Panc1 (cell line): ENCODE measurements around the gene TNRC18. TPM values are rescaled to one million over a fixed set of nuclear protein-coding genes. Genes with fewer than 3 reads are reported as not detected.
A peak's percentile ranks its signal among the peaks of the same experiment; 100 is the strongest.

Source experiments
- ATAC-seq: fragments of 200-7000 bp; cut with Tn5 transposase; 2 replicates; pipeline ENCODE4 v1.9.1; 2020; ENCODE audit warnings: mild to moderate bottlenecking, moderate library complexity
- BruUV-seq: library from RNA; stranded (reverse); fragments of 400-500 nt; replicated peaks from 2 replicates; lab custom pipeline; 2021; lab: Mats Ljungman, UMichigan
- CTCF ChIA-PET: fragments of 300-600 bp; sonication (Branson Sonifier 250); formaldehyde crosslinking; loops from one replicate; lab custom pipeline; 2022; ENCODE audit warnings: antibody characterized with exemption; lab: Charles Lee
- POLR2A ChIA-PET: fragments of 300-600 bp; sonication (Branson Sonifier 250); formaldehyde crosslinking; loops from one replicate; lab custom pipeline; 2022; ENCODE audit warnings: antibody characterized with exemption; lab: Charles Lee
- DNase-seq: peaks from one replicate; pipeline ENCODE4 v3.0.0-alpha.2; 2010; ENCODE audit warnings: low read depth, low spot score
- H3K27ac ChIP-seq: 2 replicates; pipeline ENCODE4 v1.5.1; 2011; ENCODE audit warnings: mild to moderate bottlenecking, low read length, inconsistent platforms
- H3K27me3 ChIP-seq: fragments of 200-500 bp; sonication (Bioruptor generic); 2 replicates; pipeline ENCODE4 v1.6.0; 2014; ENCODE audit warnings: low read length, inconsistent platforms; ENCODE audit not compliant: control insufficient read depth, insufficient read depth
- H3K36me3 ChIP-seq: fragments of 200-500 bp; sonication (Bioruptor generic); 2 replicates; pipeline ENCODE4 v1.5.1; 2014; ENCODE audit warnings: inconsistent platforms, mild to moderate bottlenecking, low read length, moderate library complexity; ENCODE audit not compliant: control insufficient read depth, insufficient read depth
- H3K4me1 ChIP-seq: 2 replicates; pipeline ENCODE4 v1.5.1; 2011; ENCODE audit warnings: inconsistent platforms, mild to moderate bottlenecking, low read length, moderate library complexity; ENCODE audit not compliant: control insufficient read depth, insufficient read depth
- H3K4me3 ChIP-seq, 2 experiments: 2 replicates each; pipeline ENCODE4 v1.5.1; 2011 to 2012; ENCODE audit warnings: low read depth in 2 of 2, low read length in 2 of 2, mild to moderate bottlenecking in 2 of 2, inconsistent platforms in 1 of 2, moderate library complexity in 1 of 2
- H3K9me3 ChIP-seq: fragments of 200-500 bp; sonication (Bioruptor generic); 2 replicates; pipeline ENCODE4 v1.5.1; 2014; ENCODE audit warnings: low read depth, mild to moderate bottlenecking, inconsistent platforms, low read length, moderate library complexity; ENCODE audit not compliant: control insufficient read depth, insufficient read depth
- CTCF ChIP-seq: fragments of 450-650 bp; IDR thresholded peaks from 2 replicates; pipeline ENCODE4 v1.5.1; 2017; ENCODE audit warnings: mild to moderate bottlenecking
- POLR2AphosphoS5 ChIP-seq: IDR thresholded peaks from 2 replicates; pipeline ENCODE4 v1.6.1; 2012; ENCODE audit warnings: mild to moderate bottlenecking, low read depth, low read length, moderate library complexity
- REST ChIP-seq, 2 experiments: IDR thresholded peaks; 2 replicates each; pipeline ENCODE4 v1.6.1; 2011 to 2012; ENCODE audit warnings: low read depth in 2 of 2, control low read depth in 1 of 2, low read length in 1 of 2, mild to moderate bottlenecking in 1 of 2, moderate library complexity in 1 of 2; ENCODE audit not compliant: insufficient read depth in 1 of 2
- SIN3A ChIP-seq: IDR thresholded peaks from 2 replicates; pipeline ENCODE4 v1.6.1; 2012; ENCODE audit warnings: low read depth, mild to moderate bottlenecking, low read length, moderate library complexity, borderline replicate concordance; ENCODE audit not compliant: insufficient read depth
- TCF7L2 ChIP-seq: IDR thresholded peaks from 2 replicates; pipeline ENCODE4 v1.6.1; 2011; ENCODE audit warnings: mild to moderate bottlenecking, low read depth, low read length, inconsistent platforms
- in situ Hi-C: cut with HindIII; loops from 2 replicates; pipeline ENCODE4 v1.10.0; 2016; ENCODE audit warnings: low sequenced_read_pairs, low pct_unique_long_range_greater_than_20kb
- intact Hi-C: fragments of 100-400 bp; cut with micrococcal nuclease; formaldehyde crosslinking; loops from one replicate; pipeline ENCODE4 v1.10.0; 2022; ENCODE audit not compliant: unreplicated experiment
- total RNA-seq: library from RNA; stranded (reverse); gene quantifications from one replicate; pipeline ENCODE4 v1.2.1, GENCODE V29; 2021; ENCODE audit not compliant: unreplicated experiment

TNRC18 gene
- total RNA-seq, 1 experiment from 2014 or later: 148 TPM

- DNase-seq: no peak
- intact Hi-C loops: no loop called here
Observed at GRCh38 chr7:5377816-5378215, 45.8 kb downstream of the TNRC18 start.

GRCh38 chr7:5377279-5377678, 46.4 kb downstream of the TNRC18 start:
- in situ Hi-C loops: no loop called here
- peaks cover 5% of the 10 kb centered on the region; the same call in 1 of the 2 replicates for H3K36me3 ChIP-seq
- H3K4me1 ChIP-seq: peaks cover 4% of the 10 kb centered on the region; the same call in 1 of the 2 replicates
- TF ChIP-seq TCF7L2: no peak
- H3K27ac ChIP-seq: no peak overlapping the region
- CTCF ChIA-PET: no interaction called here
- no peak for DNase-seq
- POLR2A ChIA-PET: no interaction called here
- no peaks in the 10 kb centered on the region for H3K27me3 ChIP-seq
- ATAC-seq: no peak
- BruUV-seq: no TSS peak
- no peaks in the 10 kb centered on the region for H3K9me3 ChIP-seq
- intact Hi-C loops: no loop called here
- no peak overlapping the region for H3K4me3 ChIP-seq

More at GRCh38 chr7:5377816-5378215, 45.8 kb downstream of the TNRC18 start:
- in situ Hi-C loops: no loop called here
- ChIA-PET POLR2A (interaction anchor here (0.6 kb wide), 1 partner anchor 67 kb away, joined by 3 read pairs; no protein-coding TSS in a partner anchor), CTCF (no interaction called here)
- Histone ChIP-seq H3K9me3 (no peaks in the 10 kb centered on the region), H3K27ac (no peak overlapping the region), H3K27me3 (no peaks in the 10 kb centered on the region), H3K36me3 (peaks cover 5% of the 10 kb centered on the region; the same call in 1 of the 2 replicates), H3K4me3 (no peak overlapping the region), H3K4me1 (peaks cover 9% of the 10 kb centered on the region; the same call in 1 of the 2 replicates)
- TF ChIP-seq SIN3A: no peak
- no peak for TF ChIP-seq TCF7L2
- TF ChIP-seq CTCF: no peak
- no peak for TF ChIP-seq REST (IDR thresholded peaks at IDR 0.05; ENCODE audit: insufficient read depth in 1 of 2, low read depth in 2 of 2, low read length in 1 of 2)
- TF ChIP-seq POLR2AphosphoS5: no peak
- no peak for ATAC-seq
- no TSS peak for BruUV-seq

- ChIA-PET CTCF (no interaction called here), POLR2A (no interaction called here)
- intact Hi-C loops: no loop called here
- Histone ChIP-seq H3K36me3 (peaks cover 5% of the 10 kb centered on the region; the same call in 1 of the 2 replicates), H3K27me3 (no peaks in the 10 kb centered on the region), H3K27ac (no peak overlapping the region), H3K4me1 (no peaks in the 10 kb centered on the region), H3K4me3 (no peak overlapping the region), H3K9me3 (no peaks in the 10 kb centered on the region)
- BruUV-seq: no TSS peak
- TF ChIP-seq CTCF (no peak), POLR2AphosphoS5 (no peak), REST (IDR thresholded peaks at IDR 0.05; ENCODE audit: insufficient read depth in 1 of 2, low read depth in 2 of 2, low read length in 1 of 2) (no peak), TCF7L2 (no peak), SIN3A (no peak)
- DNase-seq (no peak), ATAC-seq (0 out of 2 replicates have a peak, but pooled peaks have one; percentile 1)
- in situ Hi-C loops: no loop called here
Observed at GRCh38 chr7:5375925-5376324, 47.7 kb downstream of the TNRC18 start.
